HCT116 (cell line): ENCODE measurements around the gene LSM12. TPM values are rescaled to one million over a fixed set of nuclear protein-coding genes. Genes with fewer than 3 reads are reported as not detected.
"Not testable (repeated sequence)": the region's sequence is repeated elsewhere in the genome, so short reads cannot be mapped to it uniquely, and the experiment has no call there.

Experiments used
- ATAC-seq: fragments of 200-7000 bp; cut with Tn5 transposase; 2 replicates; pipeline ENCODE4 v1.9.1; 2020; ENCODE audit warnings: mild to moderate bottlenecking, moderate library complexity
- BruUV-seq: library from RNA; stranded (reverse); fragments of 400-500 nt; replicated peaks from 2 replicates; lab custom pipeline; 2021; lab: Mats Ljungman, UMichigan
- CTCF ChIA-PET: fragments of 300-600 bp; sonication (Branson Sonifier 250); formaldehyde crosslinking; loops from one replicate; lab custom pipeline; 2021; ENCODE audit warnings: antibody characterized with exemption; lab: Charles Lee
- POLR2A ChIA-PET: fragments of 300-600, 350-600 bp; sonication (Branson Sonifier 250); formaldehyde crosslinking; loops from one replicate; lab custom pipeline; 2021; ENCODE audit warnings: antibody characterized with exemption; lab: Charles Lee
- RAD21 ChIA-PET, 2 experiments: fragments of 300-600 bp; sonication (Branson Sonifier 250); formaldehyde crosslinking; loops; one replicate each; lab custom pipeline; 2023; ENCODE audit warnings: low total read pairs in 2 of 2; ENCODE audit not compliant: uncharacterized antibody in 2 of 2, unreplicated experiment in 2 of 2, low non-redundant PET in 1 of 2; lab: Charles Lee
- DNase-seq: peaks from one replicate; pipeline ENCODE4 v3.0.0-alpha.2; 2010; ENCODE audit warnings: low read depth, low spot score
- H2AFZ ChIP-seq: fragments of 200-600 bp; shearing (Covaris generic), sonication (generic); 2 replicates; pipeline ENCODE4 v1.6.1; 2017; ENCODE audit warnings: low read depth, mixed run types, mixed read lengths, antibody characterized with exemption, low read length; ENCODE audit not compliant: poor library complexity, severe bottlenecking
- H3K27ac ChIP-seq: 2 replicates; pipeline ENCODE4 v1.5.1; 2012; ENCODE audit warnings: low read depth, low read length
- H3K27me3 ChIP-seq: fragments of 200-600 bp; sonication (generic); 2 replicates; pipeline ENCODE4 v1.6.1; 2016; ENCODE audit warnings: mixed run types, low read length, mixed read lengths; ENCODE audit not compliant: insufficient read depth
- H3K36me3 ChIP-seq, 2 experiments: fragments of 200-500 bp in 1 of 2; fragments of 200-600 bp in 1 of 2; sonication (Bioruptor generic) in 1 of 2; sonication (generic) in 1 of 2; 2 replicates each; pipeline versions ENCODE4 v1.5.1 to v1.6.1; 2014 to 2016; ENCODE audit warnings: low read length in 2 of 2, inconsistent platforms in 1 of 2, mixed read lengths in 1 of 2, mixed run types in 1 of 2; ENCODE audit not compliant: insufficient read depth in 2 of 2, control insufficient read depth in 1 of 2
- H3K4me1 ChIP-seq, 2 experiments: fragments of 200-600 bp in 1 of 2; sonication (generic) in 1 of 2; 2 replicates each; pipeline versions ENCODE4 v1.5.1 to v1.6.1; 2012 to 2017; ENCODE audit warnings: low read length in 2 of 2, inconsistent platforms in 1 of 2, mild to moderate bottlenecking in 1 of 2, mixed read lengths in 1 of 2, mixed run types in 1 of 2, moderate library complexity in 1 of 2; ENCODE audit not compliant: insufficient read depth in 2 of 2, control insufficient read depth in 1 of 2
- H3K4me2 ChIP-seq: fragments of 200-600 bp; sonication (generic); 2 replicates; pipeline ENCODE4 v1.6.1; 2017; ENCODE audit warnings: mixed run types, low read length, mixed read lengths
- H3K4me3 ChIP-seq, 2 experiments: fragments of 200-600 bp in 1 of 2; sonication (generic) in 1 of 2; replicated peaks in 1 of 2; 2 replicates each; pipeline ENCODE4 v1.5.1; 2011 to 2016; ENCODE audit warnings: low read length in 2 of 2, control low read depth in 1 of 2, low read depth in 1 of 2, mild to moderate bottlenecking in 1 of 2, mixed read lengths in 1 of 2, mixed run types in 1 of 2
- H3K79me2 ChIP-seq: fragments of 200-600 bp; sonication (generic); 2 replicates; pipeline ENCODE4 v1.6.1; 2017; ENCODE audit warnings: mild to moderate bottlenecking, mixed run types, low read length, moderate library complexity, mixed read lengths; ENCODE audit not compliant: insufficient read depth
- H3K9ac ChIP-seq: fragments of 200-600 bp; sonication (generic); 2 replicates; pipeline ENCODE4 v1.6.1; 2016; ENCODE audit warnings: low read length, mixed read lengths
- H3K9me2 ChIP-seq: fragments of 200-600 bp; sonication (generic), shearing (Covaris generic); 2 replicates; pipeline ENCODE4 v1.6.1; 2017; ENCODE audit warnings: mixed run types, mild to moderate bottlenecking, moderate library complexity; ENCODE audit not compliant: insufficient read depth
- H3K9me3 ChIP-seq, 2 experiments: fragments of 200-500 bp in 1 of 2; fragments of 200-600 bp in 1 of 2; sonication (Bioruptor generic) in 1 of 2; sonication (generic) in 1 of 2; 2 replicates each; pipeline ENCODE4 v1.6.1; 2014 to 2017; ENCODE audit warnings: low read length in 2 of 2, mixed read lengths in 2 of 2, inconsistent platforms in 1 of 2, low read depth in 1 of 2, mild to moderate bottlenecking in 1 of 2, mixed run types in 1 of 2, moderate library complexity in 1 of 2; ENCODE audit not compliant: control insufficient read depth in 1 of 2, insufficient read depth in 1 of 2
- H4K20me1 ChIP-seq: fragments of 200-600 bp; sonication (generic), shearing (Covaris generic); 2 replicates; pipeline ENCODE4 v1.6.1; 2017; ENCODE audit warnings: mixed run types, mild to moderate bottlenecking, moderate library complexity; ENCODE audit not compliant: insufficient read depth
- RAD21 ChIP-seq: IDR thresholded peaks from 2 replicates; pipeline ENCODE4 v1.6.1; 2012; ENCODE audit warnings: low read depth, mild to moderate bottlenecking
- REST ChIP-seq: IDR thresholded peaks from 2 replicates; pipeline ENCODE4 v1.6.1; 2012; ENCODE audit warnings: low read depth
- SIN3A ChIP-seq: IDR thresholded peaks from 2 replicates; pipeline ENCODE4 v1.6.1; 2012; ENCODE audit warnings: low read depth
- SP1 ChIP-seq: IDR thresholded peaks from 2 replicates; pipeline ENCODE4 v1.6.1; 2012; ENCODE audit warnings: low read depth
- SRF ChIP-seq: IDR thresholded peaks from 2 replicates; pipeline ENCODE4 v1.6.1; 2012; ENCODE audit warnings: low read depth
- intact Hi-C: fragments of 100-400 bp; cut with micrococcal nuclease; formaldehyde crosslinking; loops from 2 replicates; pipeline ENCODE4 v1.10.0; 2022
- total RNA-seq: library from RNA; stranded (reverse); gene quantifications from one replicate; pipeline ENCODE4 v1.2.1, GENCODE V29; 2021; ENCODE audit not compliant: unreplicated experiment
- TF ChIP-seq, protein P1 (sequence below): IDR thresholded peaks from 2 replicates; pipeline ENCODE4 v1.6.1; 2011; ENCODE audit warnings: mild to moderate bottlenecking, low read length, moderate library complexity; ENCODE audit not compliant: insufficient replicate concordance; ENCODE audit errors: extremely low read depth

LSM12 gene
- total RNA-seq, 1 experiment from 2014 or later = 99.6 TPM

- no TSS peak for BruUV-seq
- POLR2A ChIA-PET = no interaction called here
- ATAC-seq (no peak), DNase-seq (no peak)
- CTCF ChIA-PET = no interaction called here
- no peak overlapping the region for H2AFZ ChIP-seq
- H3K9me3 ChIP-seq = no peaks in the 10 kb centered on the region
- intact Hi-C loops = no loop called here
- no peaks in the 10 kb centered on the region for H4K20me1 ChIP-seq
- H3K9me2 ChIP-seq = no peaks in the 10 kb centered on the region
- H3K4me3 ChIP-seq = no peak overlapping the region
- H3K27me3 ChIP-seq = no peaks in the 10 kb centered on the region
- no peak overlapping the region for H3K27ac ChIP-seq
- RAD21 ChIA-PET = no interaction called here
- TF ChIP-seq SIN3A = no peak
- 0 out of 4 replicates have a peak, but pooled peaks cover 0 to 6% of the 10 kb centered on the region in 2 experiments for H3K36me3 ChIP-seq
- H3K4me1 ChIP-seq = no peaks in the 10 kb centered on the region
- H3K9ac ChIP-seq = no peak overlapping the region
- H3K79me2 ChIP-seq = no peaks in the 10 kb centered on the region
- H3K4me2 ChIP-seq = no peak overlapping the region
These were observed 42.8 kb downstream of the LSM12 start for GRCh38 chr17:44023545-44024270.

DNA sequence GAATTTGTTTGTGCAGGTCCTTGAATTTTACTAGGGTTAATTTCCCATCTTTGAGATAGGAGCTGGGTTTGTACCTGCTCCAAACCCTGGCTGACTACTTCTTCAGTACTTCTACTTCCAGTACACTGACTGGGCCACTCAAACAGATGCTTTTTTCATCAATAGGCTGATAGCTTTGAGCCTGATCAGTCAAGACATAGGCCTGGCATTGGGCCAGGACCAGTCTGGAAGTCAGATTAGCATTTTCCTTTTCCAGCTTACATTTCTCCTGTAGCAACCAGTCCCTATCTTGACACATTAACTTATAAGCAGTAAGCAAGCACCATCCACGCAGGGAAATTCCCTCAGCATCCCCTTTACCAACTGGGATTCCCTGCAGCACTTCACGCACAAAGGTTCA, 44.2 kb downstream of the LSM12 start:
- Histone ChIP-seq H3K4me1 (no peaks in the 10 kb centered on the region), H3K36me3 (no peaks in the 10 kb centered on the region), H3K79me2 (no peaks in the 10 kb centered on the region), H2AFZ (no peak overlapping the region), H3K9me3 (no peaks in the 10 kb centered on the region), H3K4me2 (no peak overlapping the region), H3K9ac (no peak overlapping the region), H3K27ac (no peak overlapping the region), H3K4me3 (no peak overlapping the region), H4K20me1 (no peaks in the 10 kb centered on the region), H3K9me2 (no peaks in the 10 kb centered on the region), H3K27me3 (no peaks in the 10 kb centered on the region)
- ChIA-PET POLR2A (no interaction called here), CTCF (no interaction called here), RAD21 (no interaction called here)
- BruUV-seq = no TSS peak
- TF ChIP-seq, protein P1, sequence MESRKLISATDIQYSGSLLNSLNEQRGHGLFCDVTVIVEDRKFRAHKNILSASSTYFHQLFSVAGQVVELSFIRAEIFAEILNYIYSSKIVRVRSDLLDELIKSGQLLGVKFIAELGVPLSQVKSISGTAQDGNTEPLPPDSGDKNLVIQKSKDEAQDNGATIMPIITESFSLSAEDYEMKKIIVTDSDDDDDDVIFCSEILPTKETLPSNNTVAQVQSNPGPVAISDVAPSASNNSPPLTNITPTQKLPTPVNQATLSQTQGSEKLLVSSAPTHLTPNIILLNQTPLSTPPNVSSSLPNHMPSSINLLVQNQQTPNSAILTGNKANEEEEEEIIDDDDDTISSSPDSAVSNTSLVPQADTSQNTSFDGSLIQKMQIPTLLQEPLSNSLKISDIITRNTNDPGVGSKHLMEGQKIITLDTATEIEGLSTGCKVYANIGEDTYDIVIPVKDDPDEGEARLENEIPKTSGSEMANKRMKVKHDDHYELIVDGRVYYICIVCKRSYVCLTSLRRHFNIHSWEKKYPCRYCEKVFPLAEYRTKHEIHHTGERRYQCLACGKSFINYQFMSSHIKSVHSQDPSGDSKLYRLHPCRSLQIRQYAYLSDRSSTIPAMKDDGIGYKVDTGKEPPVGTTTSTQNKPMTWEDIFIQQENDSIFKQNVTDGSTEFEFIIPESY = no peak
- TF ChIP-seq SP1 (no peak), REST (no peak), SRF (no peak), RAD21 (no peak)
- ATAC-seq (no peak), DNase-seq (no peak)
- intact Hi-C loops = no loop called here

GRCh38 chr17:44021227-44021626, 45.2 kb downstream of the LSM12 start:
- RAD21 ChIA-PET, H3K9me2 ChIP-seq, H3K9me3 ChIP-seq, H3K4me1 ChIP-seq, DNase-seq, CTCF ChIA-PET, H4K20me1 ChIP-seq, H3K9ac ChIP-seq, ATAC-seq, H3K27ac ChIP-seq, intact Hi-C loops, H3K4me2 ChIP-seq, H2AFZ ChIP-seq, H3K79me2 ChIP-seq, H3K36me3 ChIP-seq, BruUV-seq, H3K27me3 ChIP-seq, POLR2A ChIA-PET, H3K4me3 ChIP-seq: not testable (repeated sequence)
